RWPE2 (cell line): ENCODE results near the gene TSHZ2.

ENCODE experiments used
- ATAC-seq: fragments of 200-7000 bp; cut with Tn5 transposase; 3 replicates; pipeline ENCODE4 v1.9.1; 2021; ENCODE audit warnings: low read depth
- DNase-seq: peaks from one replicate; pipeline ENCODE4 v3.0.0-alpha.2; 2020; ENCODE audit warnings: low spot score
- H3K27ac ChIP-seq: fragments of 450-650 bp; 2 replicates; pipeline ENCODE4 v1.5.1; 2017; ENCODE audit warnings: mild to moderate bottlenecking; ENCODE audit not compliant: poor library complexity, severe bottlenecking
- H3K27me3 ChIP-seq: fragments of 250-450 bp; sonication (Bioruptor Pico); 2 replicates; pipeline ENCODE4 v1.5.1; 2021; ENCODE audit warnings: mild to moderate bottlenecking, moderate library complexity; ENCODE audit not compliant: insufficient read depth, poor library complexity, severe bottlenecking
- H3K36me3 ChIP-seq: fragments of 250-450 bp; sonication (Bioruptor Pico); 2 replicates; pipeline ENCODE4 v1.5.1; 2020; ENCODE audit warnings: low read depth, mild to moderate bottlenecking, moderate library complexity
- H3K4me1 ChIP-seq: fragments of 250-450 bp; sonication (Bioruptor Pico); 2 replicates; pipeline ENCODE4 v1.5.1; 2021; ENCODE audit warnings: mild to moderate bottlenecking, moderate library complexity; ENCODE audit not compliant: insufficient read depth, poor library complexity, severe bottlenecking
- H3K4me3 ChIP-seq: fragments of 250-450 bp; sonication (Bioruptor Pico); 2 replicates; pipeline ENCODE4 v1.5.1; 2021; ENCODE audit warnings: mild to moderate bottlenecking, moderate library complexity; ENCODE audit not compliant: severe bottlenecking
- H3K9me3 ChIP-seq: fragments of 250-450 bp; sonication (Bioruptor Pico); 2 replicates; pipeline ENCODE4 v1.5.1; 2021; ENCODE audit warnings: mild to moderate bottlenecking, moderate library complexity; ENCODE audit not compliant: severe bottlenecking
- TF ChIP-seq, protein P1 (sequence below): fragments of 450-650 bp; IDR thresholded peaks from one replicate; pipeline ENCODE4 v1.5.1; 2017; ENCODE audit warnings: mild to moderate bottlenecking, moderate library complexity; ENCODE audit not compliant: poor library complexity, severe bottlenecking

Gene TSHZ2, protein sequence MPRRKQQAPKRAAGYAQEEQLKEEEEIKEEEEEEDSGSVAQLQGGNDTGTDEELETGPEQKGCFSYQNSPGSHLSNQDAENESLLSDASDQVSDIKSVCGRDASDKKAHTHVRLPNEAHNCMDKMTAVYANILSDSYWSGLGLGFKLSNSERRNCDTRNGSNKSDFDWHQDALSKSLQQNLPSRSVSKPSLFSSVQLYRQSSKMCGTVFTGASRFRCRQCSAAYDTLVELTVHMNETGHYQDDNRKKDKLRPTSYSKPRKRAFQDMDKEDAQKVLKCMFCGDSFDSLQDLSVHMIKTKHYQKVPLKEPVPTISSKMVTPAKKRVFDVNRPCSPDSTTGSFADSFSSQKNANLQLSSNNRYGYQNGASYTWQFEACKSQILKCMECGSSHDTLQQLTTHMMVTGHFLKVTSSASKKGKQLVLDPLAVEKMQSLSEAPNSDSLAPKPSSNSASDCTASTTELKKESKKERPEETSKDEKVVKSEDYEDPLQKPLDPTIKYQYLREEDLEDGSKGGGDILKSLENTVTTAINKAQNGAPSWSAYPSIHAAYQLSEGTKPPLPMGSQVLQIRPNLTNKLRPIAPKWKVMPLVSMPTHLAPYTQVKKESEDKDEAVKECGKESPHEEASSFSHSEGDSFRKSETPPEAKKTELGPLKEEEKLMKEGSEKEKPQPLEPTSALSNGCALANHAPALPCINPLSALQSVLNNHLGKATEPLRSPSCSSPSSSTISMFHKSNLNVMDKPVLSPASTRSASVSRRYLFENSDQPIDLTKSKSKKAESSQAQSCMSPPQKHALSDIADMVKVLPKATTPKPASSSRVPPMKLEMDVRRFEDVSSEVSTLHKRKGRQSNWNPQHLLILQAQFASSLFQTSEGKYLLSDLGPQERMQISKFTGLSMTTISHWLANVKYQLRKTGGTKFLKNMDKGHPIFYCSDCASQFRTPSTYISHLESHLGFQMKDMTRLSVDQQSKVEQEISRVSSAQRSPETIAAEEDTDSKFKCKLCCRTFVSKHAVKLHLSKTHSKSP (N-terminal part only)

DNA sequence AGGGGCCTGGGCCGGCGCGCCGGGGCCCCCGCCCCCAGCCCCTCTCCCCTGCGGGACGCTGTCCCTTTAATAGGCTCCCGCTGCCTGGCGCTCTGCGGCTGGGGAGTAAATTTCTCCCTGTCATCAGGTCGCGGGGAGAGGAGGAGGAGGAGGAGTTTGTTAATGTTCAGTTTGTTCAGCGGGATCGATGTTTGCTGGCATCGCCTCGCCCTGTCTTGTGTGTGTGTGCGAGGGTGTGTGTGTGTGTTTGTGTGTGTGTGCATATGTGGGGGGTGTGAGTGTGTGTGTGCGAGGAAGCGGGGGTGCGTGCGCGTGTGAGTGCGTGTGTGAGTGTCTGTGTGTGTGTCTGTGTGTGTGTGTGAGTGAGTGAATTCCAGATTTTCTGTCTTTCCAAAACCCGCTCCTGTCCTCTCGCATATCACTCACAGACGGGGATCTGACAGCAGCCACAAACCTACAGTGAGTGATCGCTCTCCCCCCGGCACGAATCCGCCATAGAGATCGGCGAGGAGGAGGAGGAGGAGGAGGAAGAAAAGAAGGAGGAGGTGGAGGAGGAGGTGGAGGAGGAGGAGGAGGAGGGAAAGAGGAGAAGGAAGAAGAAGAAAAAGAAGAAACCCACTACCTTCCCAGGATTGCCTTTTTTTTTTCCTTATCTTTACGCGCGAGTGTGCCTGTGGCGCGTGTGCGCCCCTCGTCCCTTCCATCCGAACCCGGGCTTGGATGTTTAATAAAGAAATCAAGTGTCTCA, at the start of gene TSHZ2:
Gene TSHZ2, plus strand, starts transcription at position 169 of the 748 bp plus-strand sequence. CDS start 936 bp downstream, outside the sequence.
- ATAC-seq: peak; percentile 55
- TF ChIP-seq, protein P1, sequence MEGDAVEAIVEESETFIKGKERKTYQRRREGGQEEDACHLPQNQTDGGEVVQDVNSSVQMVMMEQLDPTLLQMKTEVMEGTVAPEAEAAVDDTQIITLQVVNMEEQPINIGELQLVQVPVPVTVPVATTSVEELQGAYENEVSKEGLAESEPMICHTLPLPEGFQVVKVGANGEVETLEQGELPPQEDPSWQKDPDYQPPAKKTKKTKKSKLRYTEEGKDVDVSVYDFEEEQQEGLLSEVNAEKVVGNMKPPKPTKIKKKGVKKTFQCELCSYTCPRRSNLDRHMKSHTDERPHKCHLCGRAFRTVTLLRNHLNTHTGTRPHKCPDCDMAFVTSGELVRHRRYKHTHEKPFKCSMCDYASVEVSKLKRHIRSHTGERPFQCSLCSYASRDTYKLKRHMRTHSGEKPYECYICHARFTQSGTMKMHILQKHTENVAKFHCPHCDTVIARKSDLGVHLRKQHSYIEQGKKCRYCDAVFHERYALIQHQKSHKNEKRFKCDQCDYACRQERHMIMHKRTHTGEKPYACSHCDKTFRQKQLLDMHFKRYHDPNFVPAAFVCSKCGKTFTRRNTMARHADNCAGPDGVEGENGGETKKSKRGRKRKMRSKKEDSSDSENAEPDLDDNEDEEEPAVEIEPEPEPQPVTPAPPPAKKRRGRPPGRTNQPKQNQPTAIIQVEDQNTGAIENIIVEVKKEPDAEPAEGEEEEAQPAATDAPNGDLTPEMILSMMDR: no peak
- peaks cover 25% of the 10 kb centered on the region for H3K4me1 ChIP-seq
- no peak for DNase-seq
- H3K4me3 ChIP-seq: peak within 1 kb of the TSS; percentile 42
- no peaks in the 10 kb centered on the region for H3K27me3 ChIP-seq
- H3K36me3 ChIP-seq: no peaks in the 10 kb centered on the region
- no peaks in the 10 kb centered on the region for H3K9me3 ChIP-seq
- no peak within 1 kb of the TSS for H3K27ac ChIP-seq

DNA sequence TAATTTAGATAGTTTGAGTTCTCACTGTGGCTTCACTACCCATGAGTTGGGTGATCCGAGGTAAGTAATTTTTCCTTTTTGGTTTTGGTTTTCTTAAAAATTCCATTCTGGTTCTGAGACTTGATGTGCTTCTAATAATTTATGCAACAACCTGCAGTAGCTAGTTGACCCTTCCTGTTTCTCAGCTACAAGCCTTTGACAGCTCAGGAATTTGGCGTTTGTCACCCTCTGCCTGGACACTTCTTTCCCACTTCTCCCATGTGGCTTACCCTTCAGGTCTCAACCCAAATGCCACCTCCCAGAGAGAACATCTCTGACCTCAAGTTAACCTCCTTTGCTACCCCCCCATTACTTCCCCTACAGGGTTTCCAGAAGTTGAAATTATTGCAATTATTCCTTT, 49.7 kb upstream of the TSHZ2 start:
- Histone ChIP-seq H3K9me3 (no peaks in the 10 kb centered on the region), H3K4me1 (peaks cover 32% of the 10 kb centered on the region), H3K4me3 (no peak overlapping the region), H3K36me3 (no peaks in the 10 kb centered on the region), H3K27me3 (no peaks in the 10 kb centered on the region), H3K27ac (peak overlapping the region; percentile 66)
- no peak for ATAC-seq
- TF ChIP-seq, protein P1: no peak
- no peak for DNase-seq

DNA sequence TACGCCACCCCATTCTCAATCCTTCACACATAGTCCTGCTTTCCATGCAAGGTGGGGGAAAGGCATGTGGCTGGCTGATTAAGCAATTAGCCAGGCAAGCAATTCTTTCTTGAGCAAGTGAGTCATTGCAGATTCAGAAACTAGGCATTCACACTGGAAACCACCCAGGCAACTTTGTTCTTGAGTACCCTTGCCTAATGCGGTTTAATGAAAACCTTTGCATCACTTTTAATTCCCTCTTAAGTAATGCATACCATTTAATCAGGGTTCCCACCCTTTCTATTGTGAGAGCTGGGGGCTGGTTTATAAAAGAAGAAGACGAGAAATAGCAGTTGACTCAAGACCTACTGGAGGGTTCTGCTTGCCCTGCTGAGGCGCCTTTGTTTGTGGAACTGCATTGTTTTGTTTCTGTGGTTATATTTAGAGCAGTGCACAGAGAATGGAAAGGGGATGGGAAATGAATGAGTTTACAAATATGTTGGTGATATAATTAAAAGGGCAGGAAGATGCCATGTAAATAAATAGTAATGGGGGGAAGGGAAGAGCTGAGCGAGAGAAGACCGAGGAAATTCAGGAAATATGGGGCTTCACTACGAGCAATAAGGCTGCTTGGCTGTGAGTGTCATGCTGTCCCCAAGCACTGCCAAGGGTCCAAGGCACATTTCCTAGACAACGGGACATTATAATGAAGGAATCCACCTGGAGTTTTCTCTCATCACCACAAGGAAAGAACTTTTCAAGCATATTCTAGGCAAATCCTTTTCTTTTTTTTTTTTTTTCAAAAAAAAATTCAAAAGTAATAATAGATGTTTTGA, 48.8 kb upstream of the TSHZ2 start:
- Histone ChIP-seq H3K9me3 (no peaks in the 10 kb centered on the region), H3K27me3 (no peaks in the 10 kb centered on the region), H3K27ac (peak overlapping the region; percentile 66), H3K36me3 (no peaks in the 10 kb centered on the region), H3K4me3 (no peak overlapping the region), H3K4me1 (peaks cover 32% of the 10 kb centered on the region)
- TF ChIP-seq, protein P1: peak; percentile 18
- DNase-seq: peak; percentile 97
- ATAC-seq: peak; percentile 94

DNA sequence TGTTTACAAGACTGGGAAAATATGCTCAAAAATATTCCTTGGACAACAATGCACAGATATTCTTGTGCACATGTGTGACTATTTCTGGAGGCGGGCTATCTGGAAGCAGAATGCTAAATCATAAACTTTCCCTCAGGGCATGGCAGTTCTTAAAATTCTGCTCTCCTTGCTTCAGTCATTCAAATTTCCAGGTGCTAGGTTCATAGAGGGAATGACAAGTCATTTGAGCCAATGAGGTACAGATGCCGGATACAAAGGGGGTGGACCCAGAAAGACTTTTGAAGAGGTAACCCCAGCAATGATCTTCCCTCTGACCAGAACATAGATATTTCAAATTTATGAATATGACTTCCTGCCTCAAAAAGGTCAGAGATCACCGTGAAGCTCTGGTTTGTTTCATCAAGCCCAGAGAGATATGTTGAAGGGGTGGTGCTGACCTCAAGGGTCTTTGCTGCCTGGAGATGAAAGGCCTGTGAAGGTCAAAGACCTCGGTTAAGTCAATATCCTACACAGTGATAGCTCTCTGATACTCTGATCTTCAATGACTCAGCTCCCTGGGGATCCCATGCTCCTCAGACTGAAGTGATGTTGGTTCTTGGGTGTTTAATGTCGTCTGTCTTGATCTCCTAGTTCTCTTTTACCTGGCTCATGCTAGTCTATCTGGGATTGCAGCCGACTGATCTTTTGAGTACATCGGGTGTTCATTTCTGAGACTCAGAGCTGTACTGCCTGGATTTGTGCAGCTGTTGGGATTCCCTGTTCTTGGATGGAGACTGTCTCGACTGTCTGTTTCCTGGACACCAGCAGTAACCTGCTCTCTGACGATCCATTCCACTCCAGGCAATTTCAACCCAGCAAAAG, 47.5 kb upstream of the TSHZ2 start:
- no peaks in the 10 kb centered on the region for H3K27me3 ChIP-seq
- H3K27ac ChIP-seq: peak overlapping the region; percentile 66
- peaks cover 32% of the 10 kb centered on the region for H3K4me1 ChIP-seq
- DNase-seq (no peak), ATAC-seq (no peak)
- TF ChIP-seq, protein P1: no peak
- H3K36me3 ChIP-seq: no peaks in the 10 kb centered on the region
- H3K4me3 ChIP-seq: no peak overlapping the region
- H3K9me3 ChIP-seq: no peaks in the 10 kb centered on the region
